Prostate gland (tissue), 2 donors: ENCODE data around the gene TLR9. TPM values are rescaled to one million over a fixed set of nuclear protein-coding genes. Genes with fewer than 3 reads are reported as not detected.

Experiments
- DNase-seq: peaks from one replicate; pipeline ENCODE4 v3.0.0-alpha.2; 2019; ENCODE audit warnings: low spot score
- H3K27ac ChIP-seq, 2 donors: fragments of 200-600 bp; sonication (generic); 2 replicates each; pipeline ENCODE4 v1.5.1; 2017 to 2019
- H3K27me3 ChIP-seq: fragments of 200-600 bp; sonication (generic); replicated peaks from 2 replicates; pipeline ENCODE4 v1.5.1; 2019; ENCODE audit not compliant: insufficient read depth
- H3K36me3 ChIP-seq, 2 donors: fragments of 200-600 bp; sonication (generic); 1 replicate in 1 of 2; 2 replicates in 1 of 2; pipeline versions ENCODE4 v1.5.1 to v1.8.1; 2017 to 2019
- H3K4me1 ChIP-seq: fragments of 200-600 bp; sonication (generic); replicated peaks from 2 replicates; pipeline ENCODE4 v1.5.1; 2019
- H3K4me3 ChIP-seq, 2 donors: fragments of 200-600 bp; sonication (generic); 2 replicates each; pipeline ENCODE4 v1.5.1; 2017 to 2019
- H3K9me3 ChIP-seq: fragments of 200-600 bp; sonication (generic); 2 replicates; pipeline ENCODE4 v1.5.1; 2017
- CTCF ChIP-seq, 4 experiments: fragments of 200-600 bp in 2 of 4; fragments of 450-650 bp in 2 of 4; sonication (generic) in 2 of 4; IDR thresholded peaks; 1 replicate in 3 of 4; 2 replicates in 1 of 4; pipeline ENCODE4 v1.5.1; 2016 to 2019; ENCODE audit warnings: antibody characterized with exemption in 4 of 4, mild to moderate bottlenecking in 2 of 4, moderate library complexity in 2 of 4
- POLR2A ChIP-seq: fragments of 450-650 bp; IDR thresholded peaks from one replicate; pipeline ENCODE4 v1.6.1; 2016; ENCODE audit warnings: antibody characterized with exemption, mild to moderate bottlenecking
- POLR2AphosphoS5 ChIP-seq: sonication (generic); formaldehyde crosslinking; IDR thresholded peaks from one replicate; pipeline ENCODE4 v1.6.1; 2017; ENCODE audit warnings: antibody characterized with exemption
- WGBS: methylation state at CpG from one replicate; pipeline ENCODE4 v1.1.5; 2018; 5-methylcytosine and 5-hydroxymethylcytosine counted together
- intact Hi-C: fragments of 100-400 bp; cut with DNase I; formaldehyde crosslinking; loops from one replicate; pipeline ENCODE4 v1.14.2; 2022
- total RNA-seq, 2 donors: library from RNA; depleted of rRNA; stranded (reverse); fragments of >200 nt; gene quantifications; one replicate each; pipeline ENCODE4 v1.1.0, GENCODE V29; 2016

The TLR9 gene
- total RNA-seq, 2 donors from 2014 or later: 0.17 TPM; not detected in 1

DNA sequence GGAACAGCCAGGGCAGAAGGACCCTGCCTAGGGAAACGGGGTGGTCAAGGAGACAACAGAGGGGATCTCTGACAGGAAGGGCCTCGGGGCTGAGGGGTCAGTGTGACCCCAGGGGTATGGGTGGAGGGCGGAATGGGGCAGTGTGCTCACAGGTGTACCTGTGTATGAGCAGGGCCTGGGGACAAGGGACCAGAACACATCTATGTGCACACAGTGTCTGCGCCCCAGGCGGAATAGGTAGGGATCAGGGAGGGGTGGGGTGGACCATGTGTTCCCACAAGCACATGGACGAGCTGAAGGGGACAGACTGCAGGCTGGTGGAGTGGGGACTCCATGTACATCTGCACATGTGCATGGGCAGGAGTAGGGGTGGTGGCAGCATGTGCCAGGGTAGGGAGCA is 5.0 kb upstream of the TLR9 start:
- no peaks in the 10 kb centered on the region for H3K9me3 ChIP-seq
- no peaks in the 10 kb centered on the region for H3K27me3 ChIP-seq
- intact Hi-C loops: no loop called here
- TF ChIP-seq CTCF (IDR thresholded peaks at IDR 0.05) (no peak), POLR2A (no peak), POLR2AphosphoS5 (no peak)
- H3K4me1 ChIP-seq: no peaks in the 10 kb centered on the region
- DNase-seq: no peak
- peaks cover 17 to 26% of the 10 kb centered on the region in 2 donors for H3K36me3 ChIP-seq
- no peak overlapping the region for H3K27ac ChIP-seq
- 91% methylated on average over 6 of the region's 6 CpGs for WGBS
- no peak overlapping the region for H3K4me3 ChIP-seq

- no peak for DNase-seq
- H3K36me3 ChIP-seq: peaks cover 17 to 26% of the 10 kb centered on the region in 2 donors
- H3K4me3 ChIP-seq: no peak overlapping the region
- 95% methylated on average over 12 of the region's 13 CpGs for WGBS
- no peak for TF ChIP-seq POLR2AphosphoS5
- no peak for TF ChIP-seq POLR2A
- TF ChIP-seq CTCF (IDR thresholded peaks at IDR 0.05): no peak
- no peaks in the 10 kb centered on the region for H3K27me3 ChIP-seq
- H3K4me1 ChIP-seq: no peaks in the 10 kb centered on the region
- H3K9me3 ChIP-seq: no peaks in the 10 kb centered on the region
- intact Hi-C loops: no loop called here
- H3K27ac ChIP-seq: no peak overlapping the region
These were observed 4.2 kb upstream of the TLR9 start for GRCh38 chr3:52229656-52230055.

GRCh38 chr3:52228751-52229291 is 3.4 kb upstream of the TLR9 start:
- no peak overlapping the region for H3K27ac ChIP-seq
- 84% methylated on average over 21 of the region's 21 CpGs for WGBS
- intact Hi-C loops: no loop called here
- TF ChIP-seq POLR2AphosphoS5: no peak
- no peak for TF ChIP-seq CTCF (IDR thresholded peaks at IDR 0.05)
- TF ChIP-seq POLR2A: no peak
- peaks cover 17 to 26% of the 10 kb centered on the region in 2 donors for H3K36me3 ChIP-seq
- H3K9me3 ChIP-seq: no peaks in the 10 kb centered on the region
- no peak overlapping the region for H3K4me3 ChIP-seq
- DNase-seq: no peak
- H3K27me3 ChIP-seq: no peaks in the 10 kb centered on the region
- H3K4me1 ChIP-seq: no peaks in the 10 kb centered on the region

DNA sequence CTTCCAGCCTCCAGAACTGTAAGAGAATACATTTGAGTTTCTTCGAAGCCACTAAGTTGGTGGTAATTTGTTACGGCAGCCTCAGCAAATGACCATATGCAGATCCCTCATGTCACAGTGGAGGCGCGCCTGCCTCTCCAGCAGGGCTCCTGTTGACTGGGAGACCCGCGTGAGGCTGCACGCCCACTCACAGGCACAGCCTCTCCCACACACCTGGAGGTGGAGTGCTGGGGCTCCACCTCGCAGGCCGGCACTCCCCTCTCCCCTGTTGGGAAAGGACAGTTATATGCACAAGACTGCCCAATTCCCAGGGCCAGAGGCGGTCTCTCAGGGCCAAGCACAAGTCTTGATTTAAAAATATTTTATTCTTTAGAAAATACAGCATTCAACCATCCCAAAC is 2.8 kb upstream of the TLR9 start:
- DNase-seq: no peak
- Histone ChIP-seq H3K27me3 (no peaks in the 10 kb centered on the region), H3K36me3 (peaks cover 17 to 26% of the 10 kb centered on the region in 2 donors), H3K4me3 (no peak overlapping the region), H3K27ac (no peak overlapping the region), H3K9me3 (no peaks in the 10 kb centered on the region), H3K4me1 (no peaks in the 10 kb centered on the region)
- WGBS: 81% methylated on average over 10 of the region's 10 CpGs
- intact Hi-C loops: no loop called here
- TF ChIP-seq POLR2AphosphoS5 (no peak), CTCF (IDR thresholded peaks at IDR 0.05) (no peak)

DNA sequence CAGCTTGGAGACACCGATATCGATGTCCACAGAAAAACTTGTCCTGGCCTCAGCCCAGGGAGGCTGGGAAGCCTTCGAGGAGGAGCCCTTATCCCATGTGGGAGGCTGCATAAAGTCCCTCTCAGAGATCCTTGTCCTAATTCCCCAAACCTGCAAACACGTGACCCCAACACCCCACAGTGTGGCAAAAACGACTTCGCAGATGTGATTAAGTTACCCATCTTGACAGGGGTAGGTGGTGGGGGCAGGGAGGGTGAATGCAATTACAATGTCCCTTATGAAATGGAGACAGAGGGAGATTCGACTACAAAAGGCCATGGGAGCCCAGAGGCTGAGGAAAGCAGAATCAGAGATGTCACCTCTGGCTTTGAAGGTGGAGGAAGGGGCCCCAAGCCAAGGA is 2.3 kb upstream of the TLR9 start:
- Histone ChIP-seq H3K27ac (no peak overlapping the region), H3K27me3 (no peaks in the 10 kb centered on the region), H3K36me3 (peaks cover 17 to 26% of the 10 kb centered on the region in 2 donors), H3K9me3 (no peaks in the 10 kb centered on the region), H3K4me3 (no peak overlapping the region), H3K4me1 (no peaks in the 10 kb centered on the region)
- intact Hi-C loops: no loop called here
- DNase-seq: no peak
- WGBS: 81% methylated on average over 7 of the region's 7 CpGs
- TF ChIP-seq CTCF (IDR thresholded peaks at IDR 0.05): no peak
- no peak for TF ChIP-seq POLR2A
- no peak for TF ChIP-seq POLR2AphosphoS5
